ENCODE measurements around the gene DPF1. TPM values are rescaled to one million over a fixed set of nuclear protein-coding genes. Genes with fewer than 3 reads are reported as not detected.

Gene DPF1
- 1.2 and 1.6 TPM in 2 replicates for total RNA-seq

GRCh38 chr19:38224014-38224862 is at the start of gene DPF1:
Gene DPF1, minus strand, starts transcription at chr19:38224222. Its CDS starts 80 bp downstream, at chr19:38224142.

GRCh38 chr19:38264486-38265212 is 40.6 kb upstream of the DPF1 start, which contains the start of gene SPINT2:
Gene SPINT2, plus strand, starts transcription at chr19:38264573. Its CDS starts 320 bp downstream, at chr19:38264893.

Other genes starting within 250 kb of the DPF1 start
- 0.65 TPM in 1 of 2 replicates, not detected in the other for gene PPP1R14A, start 32.2 kb upstream of the DPF1 start, total RNA-seq
- gene SPINT2, start 40.4 kb upstream of the DPF1 start, total RNA-seq = 0.76 and 1.3 TPM in 2 replicates
- 6.7 and 7.5 TPM in 2 replicates for gene C19orf33, start 80.0 kb upstream of the DPF1 start, total RNA-seq
- gene YIF1B, start 91.7 kb upstream of the DPF1 start, total RNA-seq = 81.2 and 91.3 TPM in 2 replicates
- 1.8 and 2.9 TPM in 2 replicates for gene KCNK6, start 95.6 kb upstream of the DPF1 start, total RNA-seq
- gene CATSPERG, start 111.6 kb upstream of the DPF1 start, total RNA-seq = under 0.01 and 2.9 TPM in 2 replicates
- 351 and 475 TPM in 2 replicates for gene PSMD8, start 150.3 kb upstream of the DPF1 start, total RNA-seq
- gene GGN, start 163.8 kb upstream of the DPF1 start, total RNA-seq = 0.30 and 0.32 TPM in 2 replicates
- 1.4 and 2.6 TPM in 2 replicates for gene SPRED3, start 164.5 kb upstream of the DPF1 start, total RNA-seq
- 7.8 and 11.4 TPM in 2 replicates for gene FAM98C, start 178.9 kb upstream of the DPF1 start, total RNA-seq
- not detected in 2 replicates for gene RASGRP4, start 202.0 kb upstream of the DPF1 start, total RNA-seq
- gene RYR1, start 209.5 kb upstream of the DPF1 start, total RNA-seq = under 0.01 and 0.61 TPM in 2 replicates

Measured in epithelial cell of umbilical artery (primary cell).